PFSK-1 (cell line): Measurements from ENCODE around the gene FANK1.

Experiments used
- FOXP2 ChIP-seq: optimal IDR thresholded peaks from 2 replicates; pipeline ENCODE3; 2011; ENCODE audit warnings: borderline replicate concordance, control low read depth, inconsistent platforms; ENCODE audit not compliant: insufficient read depth; ENCODE audit errors: extremely low read length, extremely low read depth
- POLR2AphosphoS5 ChIP-seq: IDR thresholded peaks from 2 replicates; pipeline ENCODE4 v1.6.1; 2012; ENCODE audit warnings: low read depth, mild to moderate bottlenecking, control low read depth, low read length, moderate library complexity
- REST ChIP-seq, 2 experiments: IDR thresholded peaks; 2 replicates each; pipeline versions ENCODE4 v1.6.1 to v1.8.0; 2011 to 2012; ENCODE audit warnings: low read depth in 2 of 2, low read length in 2 of 2, control low read depth in 1 of 2, inconsistent platforms in 1 of 2, mild to moderate bottlenecking in 1 of 2, moderate library complexity in 1 of 2; ENCODE audit not compliant: insufficient read depth in 1 of 2
- SIN3A ChIP-seq: IDR thresholded peaks from 2 replicates; pipeline ENCODE4 v1.6.1; 2012; ENCODE audit warnings: mild to moderate bottlenecking, low read length, moderate library complexity, borderline replicate concordance; ENCODE audit not compliant: insufficient read depth
- TAF1 ChIP-seq: IDR thresholded peaks from 2 replicates; pipeline ENCODE4 v1.6.1; 2012; ENCODE audit warnings: low read length, control low read depth, borderline replicate concordance; ENCODE audit not compliant: insufficient read depth

Gene FANK1

GRCh38 chr10:126054191-126054590, 157.8 kb downstream of the FANK1 start:
- TF ChIP-seq FOXP2: no peak
- TF ChIP-seq TAF1: no peak
- no peak for TF ChIP-seq SIN3A
- TF ChIP-seq POLR2AphosphoS5: no peak
- TF ChIP-seq REST (IDR thresholded peaks at IDR 0.05; ENCODE audit: insufficient read depth in 1 of 2, low read depth in 2 of 2, low read length in 2 of 2): no peak

- TF ChIP-seq SIN3A (no peak), TAF1 (no peak), FOXP2 (no peak), REST (IDR thresholded peaks at IDR 0.05; ENCODE audit: insufficient read depth in 1 of 2, low read depth in 2 of 2, low read length in 2 of 2) (no peak)
Observed at GRCh38 chr10:126057494-126057893, 161.1 kb downstream of the FANK1 start.

- TF ChIP-seq FOXP2 (no peak), REST (IDR thresholded peaks at IDR 0.05; ENCODE audit: insufficient read depth in 1 of 2, low read depth in 2 of 2, low read length in 2 of 2) (no peak), TAF1 (no peak), POLR2AphosphoS5 (no peak), SIN3A (no peak)
Observed at GRCh38 chr10:126058104-126058503, 161.7 kb downstream of the FANK1 start.

GRCh38 chr10:126058507-126058906, 162.1 kb downstream of the FANK1 start:
- TF ChIP-seq POLR2AphosphoS5: no peak
- no peak for TF ChIP-seq FOXP2
- TF ChIP-seq TAF1: no peak
- TF ChIP-seq REST (IDR thresholded peaks at IDR 0.05; ENCODE audit: insufficient read depth in 1 of 2, low read depth in 2 of 2, low read length in 2 of 2): no peak
- no peak for TF ChIP-seq SIN3A
